HG02571 (cell line): ENCODE data around the gene COLEC11.

Experiments
- ATAC-seq: cut with Tn5 transposase; IDR thresholded peaks from one replicate; pipeline ENCODE4 v1.9.1; 2021; ENCODE audit warnings: mild to moderate bottlenecking, moderate library complexity; ENCODE audit not compliant: unreplicated experiment

The COLEC11 gene

GRCh38 chr2:3636586-3637310, 41.8 kb downstream of the COLEC11 start:
- no peak for ATAC-seq

- ATAC-seq: no peak
Observed at GRCh38 chr2:3637311-3637675, 42.4 kb downstream of the COLEC11 start.

- no peak for ATAC-seq
Observed at GRCh38 chr2:3637692-3638455, 43.0 kb downstream of the COLEC11 start.

GRCh38 chr2:3638456-3638810, 43.5 kb downstream of the COLEC11 start:
- ATAC-seq: no peak

GRCh38 chr2:3639015-3639630, 44.2 kb downstream of the COLEC11 start:
- no peak for ATAC-seq

- no peak for ATAC-seq
Observed at GRCh38 chr2:3639653-3640052, 44.7 kb downstream of the COLEC11 start.

- no peak for ATAC-seq
Observed at GRCh38 chr2:3641181-3641580, 46.3 kb downstream of the COLEC11 start.

- ATAC-seq: no peak
Observed at GRCh38 chr2:3641841-3642421, 47.0 kb downstream of the COLEC11 start.

- no peak for ATAC-seq
Observed at GRCh38 chr2:3642521-3643215, 47.8 kb downstream of the COLEC11 start.

GRCh38 chr2:3643371-3644245, 48.7 kb downstream of the COLEC11 start:
- no peak for ATAC-seq

GRCh38 chr2:3644246-3644525, 49.3 kb downstream of the COLEC11 start:
- peak; percentile 56 for ATAC-seq

GRCh38 chr2:3644891-3645605, 50.1 kb downstream of the COLEC11 start:
- no peak for ATAC-seq

GRCh38 chr2:3645745-3646389, 51.0 kb downstream of the COLEC11 start:
- no peak for ATAC-seq

GRCh38 chr2:3646446-3646845, 51.5 kb downstream of the COLEC11 start:
- no peak for ATAC-seq

GRCh38 chr2:3647246-3647645, 52.3 kb downstream of the COLEC11 start:
- ATAC-seq: no peak

GRCh38 chr2:3647831-3648651, 53.1 kb downstream of the COLEC11 start:
- no peak for ATAC-seq

GRCh38 chr2:3648652-3649177, 53.8 kb downstream of the COLEC11 start:
- no peak for ATAC-seq

GRCh38 chr2:3649581-3649980, 54.7 kb downstream of the COLEC11 start:
- no peak for ATAC-seq
